SK-N-SH treated with all-trans-retinoic acid at 6 μM for 48 hours (cell line): Measurements from ENCODE around the gene TMEM181.

Experiments used
- ATAC-seq: fragments of 200-7000 bp; cut with Tn5 transposase; 3 replicates; pipeline ENCODE4 v1.9.1; 2020; ENCODE audit warnings: mild to moderate bottlenecking, moderate library complexity
- ARNTL ChIP-seq: fragments of 450-650 bp; formaldehyde crosslinking; IDR thresholded peaks from 2 replicates; pipeline ENCODE4 v1.5.0; 2020; ENCODE audit warnings: low read depth, mild to moderate bottlenecking, moderate library complexity, borderline replicate concordance
- BACH2 ChIP-seq: fragments of 250-450 bp; sonication (Bioruptor Pico); IDR thresholded peaks from 2 replicates; pipeline ENCODE4 v1.9.0; 2021; ENCODE audit warnings: mild to moderate bottlenecking, borderline replicate concordance
- CSDC2 ChIP-seq: fragments of 250-450 bp; sonication (Bioruptor Pico); IDR thresholded peaks from 2 replicates; pipeline ENCODE4 v1.5.0; 2020; ENCODE audit warnings: mild to moderate bottlenecking, moderate library complexity
- ESRRG ChIP-seq: fragments of 250-450 bp; sonication (Bioruptor Pico); IDR thresholded peaks from 2 replicates; pipeline ENCODE4 v1.6.1; 2021; ENCODE audit warnings: mild to moderate bottlenecking
- GLIS3 ChIP-seq: fragments of 250-450 bp; sonication (Bioruptor Pico); IDR thresholded peaks from 2 replicates; pipeline ENCODE4 v1.5.0; 2020; ENCODE audit warnings: mild to moderate bottlenecking, moderate library complexity
- ISL1 ChIP-seq: fragments of 250-450 bp; sonication (Bioruptor Pico); IDR thresholded peaks from 2 replicates; pipeline ENCODE4 v2.1.2; 2022; ENCODE audit warnings: mild to moderate bottlenecking, moderate library complexity
- OSR1 ChIP-seq: fragments of 250-450 bp; sonication (Bioruptor Pico); IDR thresholded peaks from 2 replicates; pipeline ENCODE4 v1.8.0; 2022; ENCODE audit warnings: moderate library complexity, mild to moderate bottlenecking, inconsistent platforms
- POU6F1 ChIP-seq: fragments of 250-450 bp; sonication (Bioruptor Pico); IDR thresholded peaks from 2 replicates; pipeline ENCODE4 v1.8.0; 2021; ENCODE audit warnings: low read depth, mild to moderate bottlenecking, moderate library complexity, borderline replicate concordance
- PPARA ChIP-seq: fragments of 250-450 bp; sonication (Bioruptor Pico); IDR thresholded peaks from 2 replicates; pipeline ENCODE4 v1.5.0; 2020; ENCODE audit warnings: mild to moderate bottlenecking, borderline replicate concordance
- RARB ChIP-seq: fragments of 250-450 bp; sonication (Bioruptor Pico); IDR thresholded peaks from 2 replicates; pipeline ENCODE4 v1.8.0; 2021; ENCODE audit warnings: mild to moderate bottlenecking, moderate library complexity
- SNAI2 ChIP-seq: fragments of 250-450 bp; sonication (Bioruptor Pico); IDR thresholded peaks from 2 replicates; pipeline ENCODE4 v1.5.0; 2020; ENCODE audit warnings: mild to moderate bottlenecking, moderate library complexity
- TCF4 ChIP-seq: fragments of 250-450 bp; sonication (Bioruptor Pico); IDR thresholded peaks from 2 replicates; pipeline ENCODE4 v1.8.0; 2021; ENCODE audit warnings: mild to moderate bottlenecking, moderate library complexity, borderline replicate concordance
- TOX ChIP-seq: fragments of 250-450 bp; sonication (Bioruptor Pico); IDR thresholded peaks from 2 replicates; pipeline ENCODE4 v1.8.0; 2021; ENCODE audit warnings: mild to moderate bottlenecking, moderate library complexity, borderline replicate concordance
- ZC3H10 ChIP-seq: fragments of 250-450 bp; sonication (Bioruptor Pico); IDR thresholded peaks from 2 replicates; pipeline ENCODE4 v1.5.1; 2021; ENCODE audit warnings: mild to moderate bottlenecking, moderate library complexity
- ZFP3 ChIP-seq: fragments of 250-450 bp; sonication (Bioruptor Pico); IDR thresholded peaks from 2 replicates; pipeline ENCODE4 v1.5.0; 2020; ENCODE audit warnings: mild to moderate bottlenecking, moderate library complexity
- ZFP30 ChIP-seq: fragments of 450-650 bp; formaldehyde crosslinking; IDR thresholded peaks from 2 replicates; pipeline ENCODE4 v1.5.0; 2022; ENCODE audit warnings: mild to moderate bottlenecking, moderate library complexity
- ZNF70 ChIP-seq: fragments of 450-650 bp; formaldehyde crosslinking; IDR thresholded peaks from 2 replicates; pipeline ENCODE4 v1.5.0; 2020; ENCODE audit warnings: mild to moderate bottlenecking, moderate library complexity
- ZNF8 ChIP-seq: fragments of 450-650 bp; formaldehyde crosslinking; IDR thresholded peaks from 2 replicates; pipeline ENCODE4 v1.5.0; 2020; ENCODE audit warnings: mild to moderate bottlenecking, moderate library complexity
- TF ChIP-seq, protein P1 (sequence below): fragments of 250-450 bp; sonication (Bioruptor Pico); IDR thresholded peaks from 2 replicates; pipeline ENCODE4 v1.5.1; 2020; ENCODE audit warnings: low read depth, mild to moderate bottlenecking, moderate library complexity
- TF ChIP-seq, protein P2 (sequence below): fragments of 250-450 bp; sonication (Bioruptor Pico); IDR thresholded peaks from 2 replicates; pipeline ENCODE4 v1.5.0; 2020; ENCODE audit warnings: mild to moderate bottlenecking, moderate library complexity
- TF ChIP-seq, protein P3 (sequence below): fragments of 250-450 bp; sonication (Bioruptor Pico); IDR thresholded peaks from 2 replicates; pipeline ENCODE4 v1.5.1; 2021; ENCODE audit warnings: mild to moderate bottlenecking, moderate library complexity

Gene TMEM181

GRCh38 chr6:158570681-158570962, 10.7 kb downstream of the TMEM181 start:
- TF ChIP-seq SNAI2 (CRISPR knock-in tag) (no peak), ARNTL (no peak), CSDC2 (CRISPR knock-in tag) (no peak), RARB (no peak), ZC3H10 (CRISPR knock-in tag) (no peak)
- TF ChIP-seq, protein P1, sequence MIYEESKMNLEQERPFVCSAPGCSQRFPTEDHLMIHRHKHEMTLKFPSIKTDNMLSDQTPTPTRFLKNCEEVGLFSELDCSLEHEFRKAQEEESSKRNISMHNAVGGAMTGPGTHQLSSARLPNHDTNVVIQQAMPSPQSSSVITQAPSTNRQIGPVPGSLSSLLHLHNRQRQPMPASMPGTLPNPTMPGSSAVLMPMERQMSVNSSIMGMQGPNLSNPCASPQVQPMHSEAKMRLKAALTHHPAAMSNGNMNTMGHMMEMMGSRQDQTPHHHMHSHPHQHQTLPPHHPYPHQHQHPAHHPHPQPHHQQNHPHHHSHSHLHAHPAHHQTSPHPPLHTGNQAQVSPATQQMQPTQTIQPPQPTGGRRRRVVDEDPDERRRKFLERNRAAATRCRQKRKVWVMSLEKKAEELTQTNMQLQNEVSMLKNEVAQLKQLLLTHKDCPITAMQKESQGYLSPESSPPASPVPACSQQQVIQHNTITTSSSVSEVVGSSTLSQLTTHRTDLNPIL (CRISPR knock-in tag) = no peak
- no peak for ATAC-seq

- ATAC-seq = no peak
Measured at GRCh38 chr6:158571826-158572652, 12.1 kb downstream of the TMEM181 start.

DNA sequence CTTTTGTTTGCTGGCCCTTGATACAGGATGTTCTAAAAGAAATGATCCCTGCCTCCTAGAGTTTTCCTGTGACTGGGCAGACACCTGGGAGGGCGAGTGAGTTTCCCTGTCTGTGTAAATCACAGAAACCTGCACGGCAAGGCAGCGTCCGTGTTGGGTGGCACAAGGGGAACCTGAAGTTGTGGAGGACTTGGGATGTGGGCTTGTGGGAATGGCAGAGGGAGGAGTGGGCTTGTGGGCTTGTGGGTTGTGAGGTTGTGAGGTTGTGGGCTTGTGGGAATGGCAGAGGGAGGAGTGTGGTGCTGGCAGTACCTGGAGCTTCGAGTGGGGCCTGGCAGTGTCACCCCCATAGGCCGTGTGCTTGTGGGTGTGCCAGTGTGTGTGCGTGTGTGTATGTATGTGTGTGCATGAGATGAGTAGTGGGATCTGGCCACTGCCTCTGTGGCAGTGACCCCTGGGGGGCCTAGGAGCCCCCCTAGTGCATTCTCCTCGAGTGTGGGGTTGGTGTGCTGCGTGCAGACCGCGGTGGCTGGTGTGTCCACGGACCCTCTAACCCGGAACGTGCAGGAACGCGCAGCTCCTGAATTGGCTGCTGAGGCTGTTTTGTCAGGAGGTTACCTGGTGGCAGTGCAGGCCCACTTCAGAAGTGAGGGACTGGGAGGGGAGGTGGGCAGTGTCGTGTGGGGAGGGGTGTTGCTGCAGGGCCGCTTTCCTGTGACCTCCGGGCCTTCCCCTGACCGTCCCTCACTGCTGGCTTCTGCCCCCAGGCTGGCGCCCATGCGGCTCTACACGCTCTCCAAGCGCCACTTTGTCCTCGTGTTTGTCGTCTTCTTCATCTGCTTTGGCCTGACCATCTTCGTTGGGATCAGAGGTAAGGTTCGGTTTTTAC, 13.0 kb downstream of the TMEM181 start:
- TF ChIP-seq ARNTL = no peak
- TF ChIP-seq POU6F1 (CRISPR knock-in tag) = no peak
- TF ChIP-seq ESRRG (CRISPR knock-in tag) = no peak
- TF ChIP-seq ZNF8 = no peak
- no peak for TF ChIP-seq GLIS3 (CRISPR knock-in tag)
- no peak for TF ChIP-seq SNAI2 (CRISPR knock-in tag)
- TF ChIP-seq TOX = no peak
- no peak for TF ChIP-seq TCF4
- no peak for TF ChIP-seq RARB
- no peak for TF ChIP-seq PPARA
- no peak for TF ChIP-seq ZFP30 (CRISPR knock-in tag)
- TF ChIP-seq, protein P2, sequence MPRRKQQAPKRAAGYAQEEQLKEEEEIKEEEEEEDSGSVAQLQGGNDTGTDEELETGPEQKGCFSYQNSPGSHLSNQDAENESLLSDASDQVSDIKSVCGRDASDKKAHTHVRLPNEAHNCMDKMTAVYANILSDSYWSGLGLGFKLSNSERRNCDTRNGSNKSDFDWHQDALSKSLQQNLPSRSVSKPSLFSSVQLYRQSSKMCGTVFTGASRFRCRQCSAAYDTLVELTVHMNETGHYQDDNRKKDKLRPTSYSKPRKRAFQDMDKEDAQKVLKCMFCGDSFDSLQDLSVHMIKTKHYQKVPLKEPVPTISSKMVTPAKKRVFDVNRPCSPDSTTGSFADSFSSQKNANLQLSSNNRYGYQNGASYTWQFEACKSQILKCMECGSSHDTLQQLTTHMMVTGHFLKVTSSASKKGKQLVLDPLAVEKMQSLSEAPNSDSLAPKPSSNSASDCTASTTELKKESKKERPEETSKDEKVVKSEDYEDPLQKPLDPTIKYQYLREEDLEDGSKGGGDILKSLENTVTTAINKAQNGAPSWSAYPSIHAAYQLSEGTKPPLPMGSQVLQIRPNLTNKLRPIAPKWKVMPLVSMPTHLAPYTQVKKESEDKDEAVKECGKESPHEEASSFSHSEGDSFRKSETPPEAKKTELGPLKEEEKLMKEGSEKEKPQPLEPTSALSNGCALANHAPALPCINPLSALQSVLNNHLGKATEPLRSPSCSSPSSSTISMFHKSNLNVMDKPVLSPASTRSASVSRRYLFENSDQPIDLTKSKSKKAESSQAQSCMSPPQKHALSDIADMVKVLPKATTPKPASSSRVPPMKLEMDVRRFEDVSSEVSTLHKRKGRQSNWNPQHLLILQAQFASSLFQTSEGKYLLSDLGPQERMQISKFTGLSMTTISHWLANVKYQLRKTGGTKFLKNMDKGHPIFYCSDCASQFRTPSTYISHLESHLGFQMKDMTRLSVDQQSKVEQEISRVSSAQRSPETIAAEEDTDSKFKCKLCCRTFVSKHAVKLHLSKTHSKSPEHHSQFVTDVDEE (CRISPR knock-in tag) = no peak
- no peak for TF ChIP-seq BACH2
- TF ChIP-seq ZFP3 (CRISPR knock-in tag) = no peak
- TF ChIP-seq CSDC2 (CRISPR knock-in tag) = no peak
- TF ChIP-seq, protein P3, sequence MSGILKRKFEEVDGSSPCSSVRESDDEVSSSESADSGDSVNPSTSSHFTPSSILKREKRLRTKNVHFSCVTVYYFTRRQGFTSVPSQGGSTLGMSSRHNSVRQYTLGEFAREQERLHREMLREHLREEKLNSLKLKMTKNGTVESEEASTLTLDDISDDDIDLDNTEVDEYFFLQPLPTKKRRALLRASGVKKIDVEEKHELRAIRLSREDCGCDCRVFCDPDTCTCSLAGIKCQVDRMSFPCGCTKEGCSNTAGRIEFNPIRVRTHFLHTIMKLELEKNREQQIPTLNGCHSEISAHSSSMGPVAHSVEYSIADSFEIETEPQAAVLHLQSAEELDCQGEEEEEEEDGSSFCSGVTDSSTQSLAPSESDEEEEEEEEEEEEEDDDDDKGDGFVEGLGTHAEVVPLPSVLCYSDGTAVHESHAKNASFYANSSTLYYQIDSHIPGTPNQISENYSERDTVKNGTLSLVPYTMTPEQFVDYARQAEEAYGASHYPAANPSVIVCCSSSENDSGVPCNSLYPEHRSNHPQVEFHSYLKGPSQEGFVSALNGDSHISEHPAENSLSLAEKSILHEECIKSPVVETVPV (CRISPR knock-in tag) = no peak
- no peak for ATAC-seq

More at GRCh38 chr6:158571826-158572652, 12.1 kb downstream of the TMEM181 start:
- TF ChIP-seq SNAI2 (CRISPR knock-in tag) (no peak), ZNF8 (no peak), CSDC2 (CRISPR knock-in tag) (no peak)

DNA sequence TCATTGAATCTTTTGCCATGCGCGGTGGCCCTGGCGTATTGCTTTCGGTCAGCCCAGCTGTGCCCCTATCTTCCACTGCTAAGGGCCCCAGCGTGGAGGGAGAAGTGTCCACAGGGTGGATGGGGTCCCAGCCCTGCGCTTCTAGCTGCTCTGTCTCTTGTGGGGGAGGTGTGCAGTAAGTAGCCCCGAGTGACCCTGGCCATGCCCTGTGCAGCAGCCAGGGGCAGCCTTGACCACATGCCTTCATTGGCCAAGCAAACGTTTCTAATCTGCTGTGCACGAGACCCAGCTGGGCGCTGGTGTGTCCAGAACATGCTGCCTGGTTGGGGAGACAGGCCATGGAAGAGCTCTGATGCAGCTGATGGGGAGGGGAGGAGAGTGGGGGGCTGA, 13.6 kb downstream of the TMEM181 start:
- TF ChIP-seq BACH2 (no peak), CSDC2 (CRISPR knock-in tag) (no peak), GLIS3 (CRISPR knock-in tag) (no peak), ZC3H10 (CRISPR knock-in tag) (no peak), PPARA (no peak), RARB (no peak), TOX (no peak), OSR1 (CRISPR knock-in tag) (no peak), ISL1 (CRISPR knock-in tag) (no peak), ZNF70 (CRISPR knock-in tag) (no peak)
- TF ChIP-seq, protein P1 (CRISPR knock-in tag) = no peak
- no peak for ATAC-seq
